IMR-90 (cell line): ENCODE measurements around the gene OTC. TPM values are rescaled to one million over a fixed set of nuclear protein-coding genes. Genes with fewer than 3 reads are reported as not detected.

Experiments used
- ATAC-seq: fragments of 200-7000 bp; cut with Tn5 transposase; 2 replicates; pipeline ENCODE4 v1.9.1; 2020; ENCODE audit warnings: low read depth, mild to moderate bottlenecking, moderate library complexity
- BruUV-seq: library from RNA; stranded (reverse); fragments of 400-500 nt; replicated peaks from 2 replicates; lab custom pipeline; 2021; lab: Mats Ljungman, UMichigan
- CTCF ChIA-PET: fragments of 300-600 bp; formaldehyde crosslinking; extraction: SDS; loops from one replicate; lab custom pipeline; 2021; ENCODE audit warnings: antibody characterized with exemption; lab: Yijun Ruan, JAX
- POLR2A ChIA-PET: fragments of 300-600 bp; sonication (Branson Sonifier 250); formaldehyde crosslinking; loops from one replicate; lab custom pipeline; 2022; ENCODE audit warnings: antibody characterized with exemption; ENCODE audit not compliant: unreplicated experiment; lab: Charles Lee
- DNase-seq: peaks from one replicate; pipeline ENCODE4 v3.0.0; 2013
- H2AFZ ChIP-seq: replicated peaks from 2 replicates; pipeline ENCODE3; 2013; ENCODE audit warnings: low read length, mild to moderate bottlenecking; ENCODE audit not compliant: poor library complexity
- H2AK5ac ChIP-seq: 2 replicates; pipeline ENCODE4 v1.6.1; 2013; ENCODE audit warnings: low read depth, low read length, inconsistent platforms
- H2AK9ac ChIP-seq: replicated peaks from 2 replicates; pipeline ENCODE3; 2013; ENCODE audit warnings: mild to moderate bottlenecking, low read depth, low read length, moderate library complexity; ENCODE audit not compliant: poor library complexity
- H2BK120ac ChIP-seq: 2 replicates; pipeline ENCODE4 v1.6.1; 2013; ENCODE audit warnings: low read depth, low read length, inconsistent platforms
- H2BK15ac ChIP-seq: 3 replicates; pipeline ENCODE4 v1.6.1; 2013; ENCODE audit warnings: low read depth, low read length, inconsistent platforms
- H2BK20ac ChIP-seq: 2 replicates; pipeline ENCODE4 v1.6.1; 2013; ENCODE audit warnings: low read depth, mild to moderate bottlenecking, inconsistent platforms, low read length, moderate library complexity
- H2BK5ac ChIP-seq: 2 replicates; pipeline ENCODE4 v1.6.1; 2013; ENCODE audit warnings: mild to moderate bottlenecking, low read depth, low read length, inconsistent platforms; ENCODE audit not compliant: poor library complexity, severe bottlenecking
- H3K14ac ChIP-seq: replicated peaks from 2 replicates; pipeline ENCODE4 v1.6.1; 2013; ENCODE audit warnings: low read depth, low read length, inconsistent platforms
- H3K18ac ChIP-seq: 2 replicates; pipeline ENCODE4 v1.6.1; 2013; ENCODE audit warnings: low read depth, low read length, control low read depth
- H3K23ac ChIP-seq: 2 replicates; pipeline ENCODE4 v1.6.1; 2013; ENCODE audit warnings: low read depth, low read length, inconsistent platforms
- H3K27ac ChIP-seq: 2 replicates; pipeline ENCODE4 v1.5.1; 2013; ENCODE audit warnings: mild to moderate bottlenecking, control low read depth, low read length; ENCODE audit not compliant: insufficient read depth
- H3K27me3 ChIP-seq: 2 replicates; pipeline ENCODE4 v1.6.1; 2013; ENCODE audit warnings: low read length; ENCODE audit not compliant: control insufficient read depth, insufficient read depth
- H3K36me3 ChIP-seq: 2 replicates; pipeline ENCODE4 v1.6.1; 2013; ENCODE audit warnings: low read length, mixed read lengths; ENCODE audit not compliant: control insufficient read depth, insufficient read depth
- H3K4ac ChIP-seq: 2 replicates; pipeline ENCODE4 v1.6.1; 2013; ENCODE audit warnings: low read depth, low read length, inconsistent platforms
- H3K4me1 ChIP-seq: 2 replicates; pipeline ENCODE4 v1.6.1; 2013; ENCODE audit warnings: low read length, mixed read lengths; ENCODE audit not compliant: control insufficient read depth, insufficient read depth
- H3K4me2 ChIP-seq: 2 replicates; pipeline ENCODE4 v1.6.1; 2013; ENCODE audit warnings: low read depth, mild to moderate bottlenecking, control low read depth, low read length, moderate library complexity
- H3K4me3 ChIP-seq: 2 replicates; pipeline ENCODE4 v1.5.1; 2013; ENCODE audit warnings: low read depth, mild to moderate bottlenecking, control low read depth, low read length, moderate library complexity; ENCODE audit not compliant: insufficient read depth
- H3K56ac ChIP-seq: 2 replicates; pipeline ENCODE4 v1.6.1; 2013; ENCODE audit warnings: low read length, inconsistent platforms; ENCODE audit not compliant: insufficient read depth; ENCODE audit errors: extremely low read depth
- H3K79me1 ChIP-seq, 2 experiments: 2 replicates each; pipeline ENCODE4 v1.6.1; 2013; ENCODE audit warnings: low read length in 2 of 2, inconsistent platforms in 1 of 2, low read depth in 1 of 2
- H3K9ac ChIP-seq: 2 replicates; pipeline ENCODE4 v1.6.1; 2013; ENCODE audit warnings: low read depth, low read length, control low read depth
- H3K9me1 ChIP-seq: 2 replicates; pipeline ENCODE4 v1.6.1; 2013; ENCODE audit warnings: low read length, inconsistent platforms; ENCODE audit not compliant: insufficient read depth
- H3K9me3 ChIP-seq: 2 replicates; pipeline ENCODE4 v1.6.1; 2013; ENCODE audit warnings: low read length; ENCODE audit not compliant: control insufficient read depth, insufficient read depth
- H4K20me1 ChIP-seq: 2 replicates; pipeline ENCODE4 v1.6.1; 2013; ENCODE audit warnings: low read length, inconsistent platforms; ENCODE audit not compliant: insufficient read depth
- H4K5ac ChIP-seq: 2 replicates; pipeline ENCODE4 v1.6.1; 2013; ENCODE audit warnings: mild to moderate bottlenecking, low read depth, low read length, control low read depth
- H4K8ac ChIP-seq, 2 experiments: 2 replicates each; pipeline ENCODE4 v1.6.1; 2013; ENCODE audit warnings: low read depth in 2 of 2, low read length in 2 of 2, control low read depth in 1 of 2, inconsistent platforms in 1 of 2
- H4K91ac ChIP-seq: 2 replicates; pipeline ENCODE4 v1.6.1; 2013; ENCODE audit warnings: low read depth, low read length, inconsistent platforms; ENCODE audit not compliant: insufficient read depth
- BHLHE40 ChIP-seq: fragments of 150-350 bp; IDR thresholded peaks from 2 replicates; pipeline ENCODE4 v1.6.1; 2016; ENCODE audit warnings: mild to moderate bottlenecking, low read depth, low read length
- FOS ChIP-seq: fragments of 150-350 bp; IDR thresholded peaks from 2 replicates; pipeline ENCODE4 v1.6.1; 2016; ENCODE audit warnings: low read depth, low read length
- MAFK ChIP-seq: IDR thresholded peaks from 2 replicates; pipeline ENCODE4 v1.6.1; 2012; ENCODE audit warnings: low read depth, low read length, improper control_type of control experiment
- RAD21 ChIP-seq: IDR thresholded peaks from 2 replicates; pipeline ENCODE4 v1.6.1; 2012; ENCODE audit warnings: low read length, improper control_type of control experiment
- RCOR1 ChIP-seq: IDR thresholded peaks from 2 replicates; pipeline ENCODE4 v1.6.1; 2012; ENCODE audit warnings: mild to moderate bottlenecking, low read length, improper control_type of control experiment; ENCODE audit not compliant: insufficient replicate concordance
- WGBS, 2 experiments: methylation state at CpG; one replicate each; pipeline versions ENCODE4 v1.1.5 to v1.1.7; 2013; ENCODE audit warnings: missing lambda C conversion rate in 2 of 2; ENCODE audit not compliant: insufficient read length in 1 of 2; ENCODE audit errors: extremely low coverage in 2 of 2; 5-methylcytosine and 5-hydroxymethylcytosine counted together
- dilution Hi-C: fragments of 300-500 bp; cut with HindIII; formaldehyde crosslinking; loops from one replicate; pipeline ENCODE4 v1.14.3; 2018; ENCODE audit warnings: low sequenced_read_pairs; ENCODE audit not compliant: unreplicated experiment
- in situ Hi-C: fragments of 300-500 bp; cut with MboI; formaldehyde crosslinking; loops from 3 replicates; pipeline ENCODE4 v1.14.3; 2019; ENCODE audit warnings: low sequenced_read_pairs, inconsistent platforms, mixed read lengths
- intact Hi-C: fragments of 100-400 bp; cut with micrococcal nuclease; formaldehyde crosslinking; loops from 2 replicates; pipeline ENCODE4 v1.10.0; 2022
- polyA plus RNA-seq, 3 experiments: library from polyadenylated mRNA; depleted of rRNA; stranded (reverse); fragments of >200 nt; gene quantifications; 2 replicates each; pipeline ENCODE4 v1.2.3, GENCODE V29; 2012; ENCODE audit warnings: low replicate concordance in 1 of 3
- total RNA-seq: library from RNA; depleted of rRNA; stranded (reverse); fragments of >200 nt; gene quantifications from 2 replicates; pipeline ENCODE4 v1.2.3, GENCODE V29; 2012

Gene OTC
- total and polyA plus RNA-seq, 2 of the 4 experiments (the other 2 are of a cell fraction), result not detected

GRCh38 chrX:38346150-38346549 lies 6.3 kb upstream of the OTC start:
- ATAC-seq, result no peak
- WGBS, 2 experiments, result no CpG with 5 or more reads among the region's 5 CpGs

More at GRCh38 chrX:38346150-38346549, 6.3 kb upstream of the OTC start:
- no peaks in the 10 kb centered on the region for H3K79me1 ChIP-seq
- no peak overlapping the region for H2AK9ac ChIP-seq
- in situ Hi-C loops (no loop called here), dilution Hi-C loops (no loop called here), intact Hi-C loops (no loop called here)
- no peak overlapping the region for H3K27ac ChIP-seq
- no peak overlapping the region for H3K4me2 ChIP-seq
- H2AK5ac ChIP-seq, result no peak overlapping the region
- H3K56ac ChIP-seq, result no peak overlapping the region
- no peaks in the 10 kb centered on the region for H3K4me1 ChIP-seq
- H4K91ac ChIP-seq, result no peak overlapping the region
- H2BK120ac ChIP-seq, result no peak overlapping the region
- H3K27me3 ChIP-seq, result peaks cover 5% of the 10 kb centered on the region
- no peak overlapping the region for H3K23ac ChIP-seq
- H3K18ac ChIP-seq, result no peak overlapping the region
- H3K9me1 ChIP-seq, result no peaks in the 10 kb centered on the region
- H4K8ac ChIP-seq, result no peak overlapping the region
- no peaks in the 10 kb centered on the region for H4K20me1 ChIP-seq
- H3K14ac ChIP-seq, result no peak overlapping the region
- no peak overlapping the region for H3K4me3 ChIP-seq
- H3K9me3 ChIP-seq, result no peaks in the 10 kb centered on the region
- POLR2A ChIA-PET, result no interaction called here
- DNase-seq, result no peak
- no peak overlapping the region for H2BK20ac ChIP-seq
- H3K36me3 ChIP-seq, result no peaks in the 10 kb centered on the region
- BruUV-seq, result no TSS peak
- no peak overlapping the region for H2AFZ ChIP-seq
- TF ChIP-seq BHLHE40, result no peak
- peak; percentile 76 for TF ChIP-seq MAFK
- TF ChIP-seq FOS, result no peak
- no peak for TF ChIP-seq RCOR1
- TF ChIP-seq RAD21, result no peak
- no peak overlapping the region for H2BK15ac ChIP-seq
- no peak overlapping the region for H3K9ac ChIP-seq
- H2BK5ac ChIP-seq, result no peak overlapping the region
- CTCF ChIA-PET, result no interaction called here
- H4K5ac ChIP-seq, result no peak overlapping the region
- H3K4ac ChIP-seq, result no peak overlapping the region
